Activated CD8-positive, alpha-beta T cell treated with anti-CD3 and anti-CD28 coated beads for 36 hours (primary cell): Measurements from ENCODE around the gene PTPN2. TPM values are rescaled to one million over a fixed set of nuclear protein-coding genes. Genes with fewer than 3 reads are reported as not detected.

Experiments used
- ATAC-seq: fragments of 200-7000 bp; cut with Tn5 transposase; one replicate; pipeline ENCODE4 v1.10.0; 2021; ENCODE audit warnings: mild to moderate bottlenecking, moderate library complexity
- CTCF ChIA-PET: fragments of 350-600 bp; sonication (Branson Sonifier 250); formaldehyde crosslinking; loops from one replicate; lab custom pipeline; 2021; ENCODE audit warnings: antibody characterized with exemption; lab: Charles Lee
- POLR2A ChIA-PET: fragments of 350-600 bp; sonication (Branson Sonifier 250); formaldehyde crosslinking; loops from one replicate; lab custom pipeline; 2021; ENCODE audit warnings: antibody characterized with exemption; lab: Charles Lee
- DNase-seq: peaks from one replicate; pipeline ENCODE4 v3.0.0-alpha.2; 2020
- H3K27ac Mint-ChIP-seq: one replicate; pipeline ENCODE4 v1.8.0; 2021; ENCODE audit warnings: mild to moderate bottlenecking, mixed read lengths
- H3K27me3 Mint-ChIP-seq: one replicate; pipeline ENCODE4 v1.8.0; 2021; ENCODE audit warnings: mixed read lengths
- H3K36me3 Mint-ChIP-seq: one replicate; pipeline ENCODE4 v1.8.0; 2021; ENCODE audit warnings: low read depth, mixed read lengths
- H3K4me1 Mint-ChIP-seq: one replicate; pipeline ENCODE4 v1.8.0; 2021; ENCODE audit warnings: low read depth, mixed read lengths
- H3K4me3 Mint-ChIP-seq: one replicate; pipeline ENCODE4 v1.8.0; 2021; ENCODE audit warnings: mild to moderate bottlenecking, moderate library complexity, mixed read lengths
- H3K9me3 Mint-ChIP-seq: one replicate; pipeline ENCODE4 v1.8.0; 2021; ENCODE audit warnings: mixed read lengths
- CTCF ChIP-seq: fragments of 200-600 bp; IDR thresholded peaks from one replicate; pipeline ENCODE4 v1.8.0; 2022; ENCODE audit warnings: antibody characterized with exemption, mild to moderate bottlenecking
- intact Hi-C: fragments of 100-400 bp; cut with micrococcal nuclease; formaldehyde crosslinking; loops from one replicate; pipeline ENCODE4 v1.10.0; 2022
- total RNA-seq, 2 experiments: library from RNA; stranded (reverse); gene quantifications; one replicate each; pipeline ENCODE4 v1.2.3, GENCODE V29; 2021

The PTPN2 gene
- total RNA-seq: 10 to 100 TPM; 50.8 to 55.8 TPM

- ChIA-PET CTCF (interaction anchor here (0.8 to 6.6 kb wide), 6 partner anchors 10 to 158 kb away, joined by 3 to 25 read pairs (median 8); no protein-coding TSS in a partner anchor), POLR2A (interaction anchor here (0.6 to 4.3 kb wide), 14 partner anchors 12 to 181 kb away, joined by 3 to 16 read pairs (median 5); partner anchors contain the start of genes CEP192, CEP76, PSMG2 and SEH1L)
- peak; percentile 90 for ATAC-seq
- peaks cover 7% of the 10 kb centered on the region for H3K36me3 Mint-ChIP-seq
- DNase-seq: peak; percentile 94
- H3K4me3 Mint-ChIP-seq: peak within 1 kb of the TSS; percentile 86
- peaks cover 53% of the 10 kb centered on the region for H3K4me1 Mint-ChIP-seq
- H3K27me3 Mint-ChIP-seq: no peaks in the 10 kb centered on the region
- TF ChIP-seq CTCF: no peak
- intact Hi-C loops: loop anchor here (5.0 kb wide), 1 partner anchor 42 kb away; no protein-coding TSS in a partner anchor
- no peaks in the 10 kb centered on the region for H3K9me3 Mint-ChIP-seq
- peak within 1 kb of the TSS; percentile 92 for H3K27ac Mint-ChIP-seq
Measured at GRCh38 chr18:12883684-12884405, at the start of gene PTPN2. Gene PTPN2 (minus strand): TSS chr18:12884237. CDS start chr18:12884141, 96 bp downstream.

GRCh38 chr18:12933327-12933726 is 49.3 kb upstream of the PTPN2 start:
- no peak overlapping the region for H3K4me3 Mint-ChIP-seq
- intact Hi-C loops: loop anchor here (2.0 to 5.0 kb wide), 2 partner anchors 191 to 207 kb away; no protein-coding TSS in a partner anchor
- H3K27me3 Mint-ChIP-seq: peaks cover 2% of the 10 kb centered on the region
- TF ChIP-seq CTCF: no peak
- no peaks in the 10 kb centered on the region for H3K9me3 Mint-ChIP-seq
- peaks cover 2% of the 10 kb centered on the region for H3K4me1 Mint-ChIP-seq
- DNase-seq (no peak), ATAC-seq (no peak)
- POLR2A ChIA-PET: interaction anchor here (1.2 kb wide), 1 partner anchor 189 kb away, joined by 3 read pairs; no protein-coding TSS in a partner anchor
- CTCF ChIA-PET: interaction anchor here (0.7 to 4.0 kb wide), 18 partner anchors 8 to 231 kb away, joined by 3 to 132 read pairs (median 12); partner anchors contain the start of genes CEP76, PSMG2, PTPN2 and SEH1L
- no peaks in the 10 kb centered on the region for H3K36me3 Mint-ChIP-seq
- H3K27ac Mint-ChIP-seq: no peak overlapping the region

GRCh38 chr18:12930908-12931307 is 46.9 kb upstream of the PTPN2 start:
- ChIA-PET CTCF (interaction anchor here (1.2 kb wide), 1 partner anchor 186 kb away, joined by 3 read pairs; no protein-coding TSS in a partner anchor), POLR2A (interaction anchor here (1.0 kb wide), 1 partner anchor 16 kb away, joined by 3 read pairs; no protein-coding TSS in a partner anchor)
- intact Hi-C loops: loop anchor here (5.0 kb wide), 1 partner anchor 189 kb away; no protein-coding TSS in a partner anchor
- H3K36me3 Mint-ChIP-seq: no peaks in the 10 kb centered on the region
- H3K27me3 Mint-ChIP-seq: peaks cover 2% of the 10 kb centered on the region
- ATAC-seq: no peak
- no peaks in the 10 kb centered on the region for H3K9me3 Mint-ChIP-seq
- no peak for TF ChIP-seq CTCF
- no peak overlapping the region for H3K27ac Mint-ChIP-seq
- H3K4me1 Mint-ChIP-seq: peaks cover 2% of the 10 kb centered on the region
- DNase-seq: no peak
- no peak overlapping the region for H3K4me3 Mint-ChIP-seq

- no peak overlapping the region for H3K4me3 Mint-ChIP-seq
- H3K36me3 Mint-ChIP-seq: no peaks in the 10 kb centered on the region
- TF ChIP-seq CTCF: no peak
- no peak overlapping the region for H3K27ac Mint-ChIP-seq
- ChIA-PET POLR2A (interaction anchor here (1.0 kb wide), 1 partner anchor 16 kb away, joined by 3 read pairs; no protein-coding TSS in a partner anchor), CTCF (interaction anchor here (1.2 kb wide), 1 partner anchor 186 kb away, joined by 3 read pairs; no protein-coding TSS in a partner anchor)
- intact Hi-C loops: loop anchor here (5.0 kb wide), 1 partner anchor 188 kb away; no protein-coding TSS in a partner anchor
- DNase-seq: no peak
- no peak for ATAC-seq
- peaks cover 2% of the 10 kb centered on the region for H3K27me3 Mint-ChIP-seq
- H3K9me3 Mint-ChIP-seq: no peaks in the 10 kb centered on the region
- H3K4me1 Mint-ChIP-seq: peaks cover 2% of the 10 kb centered on the region
Measured at GRCh38 chr18:12930376-12930775, 46.3 kb upstream of the PTPN2 start.
